Epithelial cell of esophagus (primary cell): Measurements from ENCODE around the gene MBLAC1.

Experiments used
- DNase-seq: peaks from one replicate; pipeline ENCODE4 v3.0.0; 2010; ENCODE audit warnings: low read depth
- H3K4me3 ChIP-seq: 2 replicates; pipeline ENCODE4 v1.5.1; 2011; ENCODE audit warnings: mild to moderate bottlenecking, low read length, control low read depth
- TF ChIP-seq, protein P1 (sequence below): IDR thresholded peaks from 2 replicates; pipeline ENCODE4 v1.5.1; 2011; ENCODE audit warnings: low read depth, mild to moderate bottlenecking, low read length, control low read depth, inconsistent platforms; ENCODE audit not compliant: insufficient read depth; ENCODE audit errors: missing control alignments

The MBLAC1 gene

DNA sequence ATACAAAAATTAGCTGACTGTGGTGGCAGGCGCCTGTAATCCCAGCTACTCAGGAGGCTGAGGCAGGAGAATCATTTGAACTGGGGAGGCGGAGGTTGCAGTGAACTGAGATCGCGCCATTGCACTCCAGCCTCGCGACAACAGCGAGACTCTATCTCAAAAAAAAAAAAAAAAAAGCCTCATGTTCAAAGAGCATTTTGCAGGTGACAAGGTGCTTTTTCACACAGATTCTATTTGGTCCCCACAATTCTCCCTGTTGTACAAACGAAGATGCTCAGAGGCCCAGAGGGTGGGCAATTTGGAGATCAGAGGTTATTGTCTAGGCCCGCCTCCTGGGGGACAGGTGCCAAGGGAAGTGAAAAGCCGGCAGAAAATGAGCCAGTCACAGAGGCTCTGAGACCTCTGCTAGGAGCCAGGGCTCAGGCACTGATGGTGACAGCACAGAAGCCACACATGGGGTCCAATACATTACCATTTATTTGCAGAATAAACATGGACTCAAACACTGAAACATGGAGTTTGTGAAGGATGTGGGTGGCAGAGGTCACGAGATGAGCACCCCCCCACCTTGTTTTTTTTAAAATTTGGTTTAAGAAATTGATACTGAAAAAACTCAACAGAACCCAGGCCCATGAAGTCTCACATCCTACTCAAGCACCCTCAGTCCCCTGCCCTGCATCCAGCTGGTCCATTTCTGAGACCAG is 42.5 kb downstream of the MBLAC1 start:
- DNase-seq, result no peak
- TF ChIP-seq, protein P1, sequence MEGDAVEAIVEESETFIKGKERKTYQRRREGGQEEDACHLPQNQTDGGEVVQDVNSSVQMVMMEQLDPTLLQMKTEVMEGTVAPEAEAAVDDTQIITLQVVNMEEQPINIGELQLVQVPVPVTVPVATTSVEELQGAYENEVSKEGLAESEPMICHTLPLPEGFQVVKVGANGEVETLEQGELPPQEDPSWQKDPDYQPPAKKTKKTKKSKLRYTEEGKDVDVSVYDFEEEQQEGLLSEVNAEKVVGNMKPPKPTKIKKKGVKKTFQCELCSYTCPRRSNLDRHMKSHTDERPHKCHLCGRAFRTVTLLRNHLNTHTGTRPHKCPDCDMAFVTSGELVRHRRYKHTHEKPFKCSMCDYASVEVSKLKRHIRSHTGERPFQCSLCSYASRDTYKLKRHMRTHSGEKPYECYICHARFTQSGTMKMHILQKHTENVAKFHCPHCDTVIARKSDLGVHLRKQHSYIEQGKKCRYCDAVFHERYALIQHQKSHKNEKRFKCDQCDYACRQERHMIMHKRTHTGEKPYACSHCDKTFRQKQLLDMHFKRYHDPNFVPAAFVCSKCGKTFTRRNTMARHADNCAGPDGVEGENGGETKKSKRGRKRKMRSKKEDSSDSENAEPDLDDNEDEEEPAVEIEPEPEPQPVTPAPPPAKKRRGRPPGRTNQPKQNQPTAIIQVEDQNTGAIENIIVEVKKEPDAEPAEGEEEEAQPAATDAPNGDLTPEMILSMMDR, result no peak
- no peak overlapping the region for H3K4me3 ChIP-seq

DNA sequence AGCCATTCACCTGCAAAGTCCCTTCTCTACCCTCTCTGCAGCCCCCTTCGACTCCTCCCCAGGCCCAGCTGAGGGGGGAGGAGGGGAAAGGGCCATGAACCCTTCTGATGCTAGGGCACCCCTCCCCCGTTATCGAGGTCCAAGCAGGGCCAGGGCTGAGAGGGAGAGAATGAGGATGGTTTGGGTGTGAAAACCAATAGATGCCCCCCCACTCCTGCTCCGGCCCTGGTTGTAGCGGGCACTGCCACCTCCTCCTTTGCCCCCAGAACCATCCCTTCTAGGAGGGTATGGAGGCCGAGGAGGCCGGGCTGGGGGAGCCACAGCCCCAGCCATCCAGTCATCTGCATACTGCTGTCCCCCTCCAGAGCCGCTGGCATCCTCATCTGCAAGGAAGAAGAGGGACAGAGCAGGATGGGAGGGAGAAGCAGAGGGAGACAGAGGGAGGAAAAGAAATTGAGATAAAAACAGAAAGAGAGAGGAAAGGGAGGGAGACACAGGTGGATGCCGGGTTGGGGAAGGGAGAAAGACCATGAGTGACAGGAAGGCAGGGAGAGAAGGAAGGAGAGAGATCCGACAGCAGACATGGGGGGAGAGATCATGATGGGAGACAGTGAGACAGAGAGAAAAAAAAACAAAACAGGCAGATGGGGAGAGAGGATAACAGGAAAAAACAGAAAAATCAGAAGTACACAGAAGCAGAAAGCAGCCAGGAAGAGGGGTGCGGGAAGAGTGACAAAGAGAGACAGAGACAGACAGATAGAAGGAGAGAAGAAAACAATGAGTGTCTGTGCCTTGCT is 43.5 kb downstream of the MBLAC1 start:
- TF ChIP-seq, protein P1, result no peak
- no peak overlapping the region for H3K4me3 ChIP-seq
- no peak for DNase-seq

DNA sequence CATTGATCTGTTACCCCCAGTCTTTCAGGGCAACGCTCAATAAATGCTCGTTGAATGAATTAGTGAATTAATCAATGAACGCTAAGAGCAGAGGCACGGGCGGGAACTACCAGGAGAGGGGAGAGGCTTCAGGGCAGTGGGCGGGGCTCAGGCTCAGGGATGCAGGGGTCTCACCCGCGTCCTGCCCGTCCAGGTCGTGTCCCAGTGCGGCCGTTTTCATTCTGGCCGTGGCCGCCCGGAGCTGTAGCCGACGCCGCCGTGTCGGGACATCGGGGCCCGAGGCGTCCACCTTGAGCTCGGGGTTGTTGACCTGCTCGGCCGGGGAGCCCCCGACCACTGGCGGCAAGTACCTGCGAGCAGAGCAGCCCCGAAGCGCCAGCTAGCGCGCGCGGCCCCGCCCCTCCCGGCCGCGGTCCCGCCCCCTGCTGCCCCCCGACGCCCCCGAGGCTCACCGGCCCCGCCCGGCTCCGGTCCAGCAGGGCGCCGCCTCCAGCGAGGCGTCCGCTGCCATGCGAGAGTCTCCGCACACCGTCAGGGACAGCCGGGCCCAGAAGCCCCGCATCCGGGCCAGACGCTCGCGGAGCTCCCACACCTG is 44.4 kb downstream of the MBLAC1 start:
- peak overlapping the region; percentile 23 for H3K4me3 ChIP-seq
- no peak for DNase-seq

DNA sequence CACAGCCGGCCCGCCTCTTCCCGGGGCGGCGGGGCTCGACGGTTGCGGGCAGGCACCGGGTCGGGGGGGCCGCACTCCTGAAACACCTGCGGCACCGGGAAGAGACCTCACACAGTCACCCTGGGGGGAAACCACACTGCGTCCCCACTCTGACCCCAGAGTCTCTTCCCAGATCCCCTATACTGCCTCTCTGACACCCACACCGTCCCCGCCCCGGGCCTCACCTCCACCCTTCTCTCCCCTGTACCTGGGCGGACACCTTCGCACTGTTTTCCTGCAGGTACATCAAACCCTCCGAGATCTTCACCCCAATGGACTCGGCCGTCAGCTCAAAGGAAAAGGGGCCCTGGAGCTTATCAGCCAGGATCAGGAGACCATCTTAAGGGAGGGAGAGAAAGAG is 45.1 kb downstream of the MBLAC1 start:
- DNase-seq, result no peak
- H3K4me3 ChIP-seq, result no peak overlapping the region
- TF ChIP-seq, protein P1, result no peak

More for the DNA sequence above, 44.4 kb downstream of the MBLAC1 start:
- TF ChIP-seq, protein P1, result no peak

DNA sequence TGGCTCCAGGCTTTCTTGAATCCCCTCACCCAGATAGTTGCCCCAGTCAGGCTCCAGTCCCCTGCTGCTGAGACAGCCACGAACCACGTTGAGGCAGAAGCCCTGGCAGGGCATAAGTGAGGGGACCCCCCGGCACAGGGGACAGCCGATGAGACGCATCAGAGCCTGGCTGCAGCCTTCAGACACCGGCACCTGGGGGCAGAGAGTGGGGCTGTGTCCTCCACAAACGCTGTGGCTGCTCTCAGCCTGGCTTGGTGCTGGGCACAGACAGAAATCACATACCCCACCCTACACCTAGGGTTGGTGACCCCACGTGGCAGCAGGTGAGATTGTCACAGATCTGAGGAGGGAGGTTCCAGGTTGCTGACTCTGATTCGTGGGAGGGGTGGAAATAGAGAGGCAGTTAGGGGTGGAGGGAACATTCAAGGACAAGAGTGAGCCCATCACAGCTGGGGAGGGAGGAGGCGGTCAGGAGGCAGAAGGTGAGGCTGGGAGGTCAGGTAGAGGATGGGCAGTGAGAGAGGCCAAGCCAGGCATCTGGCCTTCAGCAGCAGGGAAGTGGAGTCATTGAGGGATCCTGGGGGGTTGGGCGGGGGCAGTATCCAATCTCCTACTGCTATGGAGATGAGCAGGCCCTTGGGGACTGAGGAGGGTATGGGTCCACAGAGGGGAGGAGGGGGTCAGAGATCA is 47.2 kb downstream of the MBLAC1 start:
- TF ChIP-seq, protein P1, result no peak
- DNase-seq, result no peak

DNA sequence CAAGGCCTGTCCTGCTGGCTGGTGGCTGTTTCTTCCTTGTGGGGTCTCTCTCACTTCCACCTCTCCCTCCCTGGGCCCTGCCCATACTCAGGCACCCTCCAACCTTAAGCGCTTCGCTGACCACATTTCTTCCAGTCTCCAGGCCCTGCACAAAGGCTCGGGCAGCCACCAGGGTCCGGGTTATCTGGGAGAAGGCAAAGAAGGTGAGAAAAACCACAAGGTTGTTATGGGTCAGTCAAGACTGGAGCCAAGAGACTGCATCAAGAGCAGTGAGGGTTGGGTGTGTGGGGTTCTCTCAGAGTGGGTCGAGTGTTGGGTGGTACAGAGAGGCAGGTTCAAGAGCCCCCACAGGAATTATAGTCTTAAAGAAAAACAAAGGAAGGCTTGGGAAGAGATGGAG is 47.8 kb downstream of the MBLAC1 start:
- no peak overlapping the region for H3K4me3 ChIP-seq
- TF ChIP-seq, protein P1, result no peak
- DNase-seq, result no peak

More for the DNA sequence above, 47.2 kb downstream of the MBLAC1 start:
- no peak overlapping the region for H3K4me3 ChIP-seq
